ENCODE measurements around the gene GRM8.
"Not testable (repeated sequence)": the region's sequence is repeated elsewhere in the genome, so short reads cannot be mapped to it uniquely, and the experiment has no call there.

Gene GRM8

DNA sequence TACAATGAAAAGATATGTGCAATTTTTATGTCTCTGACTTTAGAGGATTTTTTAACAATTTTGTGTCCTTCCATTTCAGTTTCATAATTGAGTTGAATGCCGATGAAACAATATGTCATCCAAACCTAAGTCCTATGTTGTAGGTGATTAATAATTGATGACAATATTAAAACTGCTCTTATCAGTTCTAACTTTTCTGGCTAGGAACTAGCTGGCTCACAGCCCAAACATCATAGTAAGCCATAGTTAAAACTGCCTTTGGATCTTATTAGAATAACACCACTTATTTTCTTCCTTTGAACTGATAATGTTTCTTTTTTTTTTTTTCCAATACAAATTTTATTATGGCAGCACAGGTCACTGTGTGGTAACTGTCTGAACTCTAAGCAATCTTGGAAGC lies 230.9 kb downstream of the GRM8 start:
- DNase-seq, result no peak

DNA sequence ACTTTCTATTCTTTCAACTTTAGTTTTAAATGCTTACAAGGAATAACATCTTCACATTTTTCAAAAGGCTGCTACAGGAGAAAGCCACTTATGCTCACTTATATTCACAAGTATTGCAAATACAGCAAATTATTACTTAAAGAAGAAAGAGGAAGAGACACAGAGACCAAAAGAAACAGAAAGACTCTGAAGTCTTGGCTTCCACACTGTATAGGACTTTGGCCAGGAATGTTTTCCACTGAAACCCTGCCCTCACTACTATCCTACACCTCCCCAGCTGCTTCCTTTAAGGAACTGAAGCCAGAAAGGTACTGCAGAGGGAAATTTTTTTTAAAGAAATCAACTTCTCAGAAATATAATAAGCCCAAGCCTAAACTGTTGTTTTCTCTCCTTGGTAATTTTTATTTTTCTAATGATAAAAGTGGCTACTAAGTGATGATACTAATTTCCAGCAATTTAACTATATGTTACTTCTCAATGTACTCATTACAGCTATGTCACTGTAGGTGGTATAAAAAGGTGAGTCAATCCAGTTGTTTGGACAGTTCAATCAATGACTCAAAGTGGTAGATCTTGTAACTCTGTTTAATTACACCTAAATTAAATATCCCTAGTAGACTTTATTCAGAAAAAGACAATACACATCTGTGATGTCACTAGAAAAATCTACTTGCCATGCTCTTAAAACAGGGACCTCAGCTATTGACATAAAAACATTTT lies 231.6 kb downstream of the GRM8 start:
- no peak for DNase-seq

DNA sequence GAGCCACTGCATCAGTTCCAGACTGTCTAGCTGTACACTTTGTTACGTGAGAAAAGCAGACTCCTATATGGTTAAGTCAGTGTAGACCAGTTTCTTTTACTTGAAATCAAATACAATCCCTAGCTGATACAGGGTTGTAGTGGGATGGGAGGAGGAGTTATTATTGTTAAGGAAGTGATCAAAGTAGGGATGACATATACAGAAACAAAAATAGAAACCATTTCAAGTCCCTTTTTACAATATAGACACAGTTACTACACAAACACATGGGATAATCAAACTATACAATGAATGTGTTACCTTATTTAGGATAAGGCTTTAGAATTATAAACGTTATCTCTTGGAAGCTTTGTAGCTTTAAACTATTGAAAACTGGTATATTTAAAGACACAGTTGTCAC lies 233.9 kb downstream of the GRM8 start:
- DNase-seq, result no peak

DNA sequence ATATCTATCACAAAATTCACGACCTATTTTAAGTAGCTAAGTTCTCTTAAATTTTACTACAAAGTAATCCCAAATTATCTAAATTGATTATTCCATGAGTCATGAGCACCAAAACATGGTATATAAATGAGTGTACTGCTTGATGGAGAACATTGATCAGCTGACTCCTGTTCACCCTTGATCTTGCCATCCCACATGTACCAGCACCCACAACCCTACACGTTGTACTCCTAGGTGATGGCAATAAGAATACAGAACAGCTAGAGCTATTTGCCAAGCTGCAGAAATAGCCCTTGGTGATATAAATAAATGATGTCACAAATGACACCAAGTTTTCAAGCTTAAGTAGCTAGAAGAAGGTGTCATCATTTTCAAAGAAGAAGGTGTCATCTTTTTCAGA lies 235.5 kb downstream of the GRM8 start:
- DNase-seq, result no peak

DNA sequence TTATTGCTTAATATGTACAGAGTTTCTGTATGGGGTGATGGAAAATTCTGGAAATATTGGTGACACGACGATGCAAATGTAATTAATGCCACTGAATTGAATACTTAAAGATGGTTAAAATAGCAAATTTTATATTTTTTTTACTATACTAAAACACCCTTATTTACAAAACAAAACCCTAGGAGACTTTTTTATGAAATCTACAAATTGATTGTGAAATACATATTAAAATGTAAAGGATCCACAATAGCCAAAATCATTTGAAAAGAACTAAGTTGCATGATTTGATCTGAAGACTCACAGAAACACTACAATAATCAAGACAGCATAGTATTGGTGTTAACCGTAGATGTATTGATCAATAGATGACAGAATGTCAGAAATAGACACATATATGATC lies 252.0 kb downstream of the GRM8 start:
- no peak for DNase-seq

DNA sequence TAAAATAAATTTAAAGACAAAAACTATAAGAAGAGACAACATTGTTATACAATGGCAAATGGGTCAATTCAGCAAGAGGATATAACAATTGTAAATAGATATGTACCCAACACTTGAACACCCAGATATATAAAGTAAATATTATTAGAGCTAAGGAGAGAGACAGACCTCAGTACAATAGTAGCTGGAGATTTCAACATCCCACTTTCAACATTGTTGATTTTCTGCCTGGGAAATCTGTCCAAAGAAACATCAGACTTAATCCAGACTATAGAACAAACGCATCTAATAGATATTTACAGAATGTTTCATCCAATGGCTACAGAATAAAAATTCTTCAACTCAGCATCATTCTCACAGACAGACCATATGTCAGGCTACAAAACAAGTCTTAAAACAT lies 256.1 kb downstream of the GRM8 start:
- DNase-seq, result no peak

DNA sequence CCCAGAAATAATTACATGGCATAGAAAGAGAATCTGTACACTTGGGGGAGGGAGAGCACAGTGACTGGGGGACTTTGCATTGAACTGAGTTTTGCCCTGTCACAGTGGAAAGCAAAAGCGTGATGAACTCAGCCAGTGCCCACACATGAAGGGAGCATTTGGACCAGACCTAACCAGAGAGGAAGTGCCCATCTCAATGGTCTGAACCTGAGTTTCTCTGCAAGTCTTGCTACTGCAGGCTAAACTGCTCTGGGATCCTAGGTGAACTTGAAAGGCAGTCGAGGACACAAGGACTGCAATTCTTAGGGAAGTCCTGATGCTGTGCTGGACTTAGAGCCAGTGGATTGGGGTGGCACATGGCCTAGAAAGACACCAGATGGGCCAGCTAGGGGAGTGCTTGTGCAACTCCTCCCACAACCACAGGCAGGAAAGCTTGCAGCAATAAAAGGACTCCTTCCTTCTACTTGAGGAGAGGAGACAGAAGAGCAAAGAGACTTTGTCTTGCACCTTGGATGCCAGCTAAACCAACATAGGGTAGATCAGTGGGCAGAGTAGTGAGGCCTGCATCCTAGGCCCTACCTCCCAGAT lies 259.0 kb downstream of the GRM8 start:
- DNase-seq, result no peak

DNA sequence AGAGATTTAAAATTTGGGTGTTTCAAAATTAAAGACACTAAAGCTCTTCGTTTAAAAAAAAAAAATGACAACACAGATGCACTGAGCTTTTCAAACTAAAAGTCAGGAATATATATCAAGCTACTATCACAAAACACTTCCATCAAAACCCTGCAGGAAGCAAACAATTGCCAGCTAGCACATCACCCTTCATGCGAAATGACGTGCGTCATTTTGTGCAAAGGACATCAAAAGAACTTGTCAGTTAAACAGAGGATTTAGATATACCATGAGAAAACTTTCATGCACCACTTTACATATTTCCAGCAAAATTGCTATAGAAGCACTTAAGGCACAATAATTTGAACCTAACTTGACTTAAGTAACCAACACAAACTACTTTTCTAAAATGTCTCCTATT lies 264.7 kb downstream of the GRM8 start:
- no peak for DNase-seq

DNA sequence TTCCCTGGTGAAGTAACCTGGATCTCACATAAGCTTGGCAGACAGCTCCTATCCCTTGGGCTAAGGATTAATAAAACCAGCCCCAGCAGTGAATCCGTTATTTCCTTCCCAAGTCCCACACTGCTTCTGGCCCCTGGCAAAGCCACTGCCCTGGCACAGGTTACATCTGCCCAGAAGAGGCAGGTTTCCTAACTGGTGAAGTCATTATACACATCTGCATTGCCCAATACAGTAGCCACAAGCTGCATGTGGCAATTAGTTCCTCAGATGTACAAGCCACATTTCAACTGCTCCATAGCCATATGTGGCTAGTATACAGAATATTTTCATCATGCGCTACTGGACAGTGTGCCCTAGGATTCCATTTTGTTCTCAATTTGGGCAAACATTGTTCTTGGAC lies 273.0 kb downstream of the GRM8 start:
- no peak for DNase-seq

DNA sequence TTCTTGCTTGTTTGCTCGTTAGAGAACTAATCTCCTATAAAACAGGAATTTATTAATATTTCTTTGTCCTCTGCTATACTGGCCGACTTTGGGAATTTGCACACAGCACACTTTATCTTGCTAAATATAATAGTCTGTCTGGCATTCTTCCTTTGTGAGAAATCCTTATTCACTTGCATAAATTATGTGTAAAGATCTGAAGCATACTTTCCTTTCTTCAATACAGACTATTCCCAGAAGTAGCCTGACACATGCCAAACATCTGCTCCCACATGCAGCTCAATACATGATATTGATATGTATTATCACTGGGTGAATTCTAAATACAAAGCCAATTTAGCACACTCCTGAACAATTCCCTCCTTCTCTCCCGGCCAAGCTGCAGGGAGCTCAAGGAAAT lies 273.9 kb downstream of the GRM8 start:
- no peak for DNase-seq

DNA sequence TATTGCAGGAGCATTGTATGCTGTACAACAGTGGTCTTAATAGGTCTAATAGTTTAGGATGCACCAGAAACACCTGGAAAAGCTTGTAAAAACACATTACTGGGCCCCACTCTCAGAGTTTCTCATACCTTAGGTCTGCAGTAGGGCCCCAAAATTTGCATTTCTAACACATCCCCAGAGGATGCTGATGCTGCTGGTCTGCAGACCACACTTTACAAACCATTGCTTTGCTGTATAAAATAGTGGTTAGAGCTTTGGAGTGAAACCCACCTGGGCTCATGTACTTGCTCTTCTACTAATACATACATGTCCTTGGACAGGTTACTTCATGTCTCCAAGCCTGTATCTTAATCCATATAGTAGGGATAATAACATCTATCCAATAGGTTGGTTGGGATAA lies 279.7 kb downstream of the GRM8 start:
- DNase-seq, result no peak

DNA sequence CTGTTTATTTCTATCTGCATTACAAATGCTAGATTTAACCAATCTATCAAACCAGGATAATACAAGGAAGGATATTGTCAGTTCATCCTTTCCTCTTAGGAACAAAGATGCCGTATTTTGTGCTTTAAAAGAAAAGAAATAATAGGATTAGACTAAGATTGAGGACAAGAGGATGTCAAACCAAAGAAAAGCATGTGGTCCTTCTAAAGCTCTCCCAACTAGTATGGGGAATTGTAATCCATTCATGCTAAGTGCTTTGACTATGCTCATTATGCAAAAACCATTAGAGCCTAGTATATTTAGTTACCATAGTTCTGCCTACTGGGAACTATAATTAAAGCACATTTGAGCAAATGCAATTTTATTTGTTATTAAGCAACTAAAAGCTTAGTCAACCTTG lies 280.2 kb downstream of the GRM8 start:
- no peak for DNase-seq

DNA sequence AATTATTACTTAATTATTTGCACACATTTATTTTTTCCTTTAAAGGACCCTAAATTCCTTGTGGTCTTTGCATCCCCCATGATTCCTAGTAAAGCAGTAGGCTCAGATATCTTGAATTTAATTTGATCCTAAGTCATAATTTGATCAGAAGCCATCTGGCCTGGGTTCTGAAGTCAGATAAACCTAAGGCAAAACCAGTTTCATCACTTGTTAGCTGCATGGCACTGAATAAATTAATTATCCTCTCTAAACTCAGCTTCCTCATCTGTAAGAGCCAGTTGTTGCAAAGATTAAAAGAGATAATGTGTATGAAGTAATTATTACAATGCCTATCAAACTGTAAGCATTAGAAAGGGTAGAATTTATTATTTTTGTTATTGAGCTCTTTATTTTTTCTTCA lies 293.1 kb downstream of the GRM8 start:
- DNase-seq, result no peak

DNA sequence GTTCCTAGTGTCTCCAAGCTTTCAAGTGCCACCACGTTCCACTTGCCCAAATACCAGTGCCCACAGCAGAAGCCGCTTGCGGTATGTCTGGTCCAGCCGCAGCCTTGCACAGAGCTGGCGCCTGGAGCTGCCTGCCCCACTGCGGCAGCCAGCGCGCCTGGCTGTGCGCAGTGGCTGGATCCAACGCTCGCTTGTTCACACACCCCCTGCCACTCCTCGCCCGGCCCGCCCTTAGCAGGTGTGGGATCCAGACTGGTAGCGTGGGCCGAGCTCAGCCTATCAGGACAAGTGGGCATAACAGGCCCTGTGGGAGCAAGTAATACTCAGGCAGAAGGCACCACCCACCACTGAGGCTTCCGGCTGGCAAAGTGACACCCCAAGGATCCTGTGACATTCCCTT lies 294.4 kb downstream of the GRM8 start:
- DNase-seq, result no peak

DNA sequence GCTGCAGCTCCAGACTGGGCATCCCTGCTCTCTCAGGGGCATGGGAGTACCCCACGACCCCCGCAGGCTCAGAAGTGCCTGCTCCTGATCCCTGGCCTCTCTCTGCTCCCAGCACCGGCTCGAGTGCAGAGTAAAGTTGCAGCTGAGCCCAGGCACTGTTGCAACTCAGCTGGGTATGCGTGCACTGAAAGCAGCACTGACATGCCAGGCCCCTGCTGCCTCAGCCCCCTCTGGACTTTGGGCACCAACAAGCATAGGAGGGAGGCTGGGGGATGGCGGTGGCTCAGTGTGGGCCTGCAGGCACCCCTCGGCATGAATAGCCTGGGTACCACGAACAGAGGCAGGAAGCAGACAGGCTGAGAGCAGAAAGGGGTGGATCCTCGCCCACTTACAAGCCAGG lies 295.3 kb downstream of the GRM8 start:
- no peak for DNase-seq

DNA sequence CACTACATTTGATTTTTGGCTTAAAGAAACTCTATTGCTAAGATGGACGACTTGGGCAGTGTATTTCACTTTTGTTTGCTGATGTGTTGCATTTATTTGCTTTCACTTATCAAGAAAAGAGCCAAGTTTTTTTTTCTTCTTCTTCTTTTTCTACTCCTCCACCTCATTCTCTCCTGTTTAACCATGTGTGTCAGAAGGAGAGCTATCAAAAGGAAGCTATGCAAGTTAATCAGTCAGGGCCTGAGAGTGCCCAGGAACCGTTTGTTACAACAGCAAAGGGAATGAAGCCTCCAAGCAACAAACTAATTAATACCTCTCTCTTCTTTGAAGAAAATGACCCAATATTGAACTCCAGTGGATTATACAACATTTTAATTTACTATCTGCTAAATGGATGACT lies 299.3 kb downstream of the GRM8 start:
- no peak for DNase-seq

DNA sequence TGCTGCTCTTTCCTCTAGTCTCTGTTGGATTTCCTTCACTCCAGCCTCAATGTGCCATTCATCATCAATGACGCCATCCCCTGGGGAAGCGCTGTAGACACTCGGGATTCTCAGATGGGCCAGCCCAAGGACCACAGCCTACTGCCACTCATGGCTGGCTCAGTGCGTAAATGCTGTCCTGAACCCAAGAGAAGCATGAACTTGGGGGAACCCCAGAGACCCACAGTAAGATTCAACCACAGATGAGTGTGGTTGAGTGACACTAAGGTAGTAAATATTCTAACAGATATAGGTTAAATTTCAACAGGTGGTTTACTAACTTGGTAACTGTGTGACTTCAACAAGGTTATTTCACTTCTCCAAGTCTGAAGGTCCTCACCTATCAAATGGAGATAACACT lies 304.1 kb downstream of the GRM8 start:
- DNase-seq, result no peak

DNA sequence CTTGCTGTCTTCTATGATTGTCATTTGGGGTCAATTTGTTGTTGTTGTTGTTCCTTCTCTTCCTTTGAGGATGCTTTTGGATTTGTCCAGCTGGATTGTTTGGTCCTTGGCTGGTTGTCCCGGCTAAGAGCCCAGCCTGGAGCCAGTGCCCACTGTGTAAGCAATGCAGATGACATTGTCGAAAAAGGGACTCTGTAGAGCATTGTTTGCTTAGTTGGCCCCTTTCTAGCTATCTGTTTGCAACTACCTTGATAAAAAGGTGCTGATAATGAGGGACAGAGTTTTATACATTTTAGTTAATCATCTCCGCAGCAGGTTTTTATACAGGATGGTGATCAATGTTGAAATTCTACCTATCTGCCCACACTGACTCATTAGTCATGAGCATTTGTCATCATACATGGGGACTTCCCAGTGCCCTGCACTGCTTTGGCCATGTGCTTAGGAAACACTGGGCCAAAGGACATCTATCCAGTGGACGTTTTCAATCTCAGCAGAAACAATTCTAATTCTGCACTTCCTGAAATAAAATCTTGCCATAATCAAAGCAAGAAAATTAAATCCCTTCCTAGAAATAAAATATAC lies 311.9 kb downstream of the GRM8 start:
- DNase-seq, result no peak

DNA sequence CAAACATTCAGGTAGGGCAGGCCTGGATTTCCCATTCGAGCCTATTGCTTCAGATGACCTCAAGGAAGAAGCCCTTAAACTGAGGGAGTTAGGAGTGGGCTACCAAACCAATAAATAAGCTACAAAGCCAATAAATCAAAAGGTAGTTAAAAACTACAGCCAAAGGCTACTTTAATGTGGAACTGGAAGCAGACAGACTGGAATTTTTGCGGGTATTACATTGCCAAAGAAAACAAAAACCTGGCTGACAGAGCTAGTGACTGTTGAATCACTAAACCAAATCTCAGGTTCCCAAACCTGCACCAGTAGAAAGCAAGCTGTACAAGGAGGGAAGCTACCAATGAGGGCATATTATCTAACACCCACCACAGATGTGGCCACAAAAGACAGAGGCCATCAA lies 315.6 kb downstream of the GRM8 start:
- DNase-seq, result no peak

DNA sequence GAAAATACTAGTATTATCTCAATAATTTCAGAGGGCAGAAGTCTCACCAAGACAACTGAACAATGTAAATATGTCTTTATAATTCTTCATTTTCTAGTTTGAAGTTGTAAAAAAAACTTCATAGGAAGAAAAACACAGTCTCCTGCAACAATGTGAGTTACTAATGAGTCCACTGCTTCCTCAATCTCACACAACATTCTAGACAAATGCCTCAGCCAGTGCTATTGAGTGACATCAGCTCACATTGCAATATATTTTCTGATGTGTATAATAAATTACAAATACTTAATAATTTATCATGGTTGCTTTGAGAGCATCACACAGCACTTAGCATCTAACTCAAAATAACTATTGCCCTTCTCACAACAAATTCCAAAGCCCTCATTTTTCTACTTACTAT lies 321.2 kb downstream of the GRM8 start:
- no peak for DNase-seq

DNA sequence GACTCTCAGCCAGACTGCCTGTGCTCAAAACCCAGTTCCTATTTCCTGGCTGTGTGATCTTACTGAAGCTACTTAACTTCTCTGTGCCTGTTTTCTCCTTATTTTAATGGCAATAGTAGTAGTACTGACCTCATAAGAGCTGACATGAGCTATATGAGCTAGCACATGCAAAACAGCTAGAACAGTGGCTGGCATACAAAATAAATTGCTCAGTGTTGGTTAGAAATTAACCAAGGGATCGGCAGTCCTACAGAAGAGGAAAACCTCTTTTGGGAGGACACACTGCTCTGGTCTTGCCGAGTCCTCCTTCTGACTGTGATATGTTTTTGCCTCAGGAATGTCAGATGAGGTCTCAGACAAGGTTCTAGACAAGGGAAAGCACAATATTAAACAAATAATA lies 322.6 kb downstream of the GRM8 start:
- DNase-seq, result no peak

DNA sequence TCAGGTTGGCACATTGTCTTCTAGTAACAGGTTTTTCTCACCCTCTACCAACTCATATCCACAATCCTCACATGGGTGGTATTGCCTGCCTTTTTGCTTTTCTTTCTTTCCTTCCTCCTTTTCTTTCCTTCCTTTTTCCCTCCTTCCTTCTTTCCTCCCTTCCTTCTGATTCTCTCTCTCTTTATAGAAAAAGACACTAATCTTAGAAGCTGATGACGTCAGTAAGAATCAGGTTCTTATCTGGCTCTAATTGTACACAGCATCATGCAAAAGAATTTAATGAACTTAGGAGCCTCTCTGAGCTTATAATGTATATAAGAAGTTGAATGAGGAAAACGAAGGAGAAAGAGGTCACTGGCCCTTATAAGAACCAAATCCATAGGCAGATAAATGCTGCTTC lies 328.3 kb downstream of the GRM8 start:
- no peak for DNase-seq

DNA sequence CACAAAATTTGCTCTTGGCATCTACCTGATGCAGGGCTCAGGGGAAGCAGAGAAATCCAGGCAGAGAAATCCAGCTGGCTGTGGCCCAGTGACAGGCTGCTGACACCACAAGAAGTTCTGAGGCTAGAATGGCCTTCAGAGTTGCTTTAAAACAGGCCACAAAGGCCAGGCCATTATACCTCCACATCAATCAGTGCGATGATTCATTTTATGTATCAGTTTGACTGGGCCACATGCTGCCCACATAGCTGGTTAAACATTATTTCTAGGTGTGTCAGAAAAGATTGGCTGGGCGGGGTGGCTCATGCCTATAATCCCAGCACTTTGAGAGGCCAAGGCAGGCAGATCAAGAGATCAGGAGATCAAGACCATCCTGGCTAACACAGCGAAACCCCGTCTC lies 341.1 kb downstream of the GRM8 start:
- DNase-seq, result not testable (repeated sequence)

DNA sequence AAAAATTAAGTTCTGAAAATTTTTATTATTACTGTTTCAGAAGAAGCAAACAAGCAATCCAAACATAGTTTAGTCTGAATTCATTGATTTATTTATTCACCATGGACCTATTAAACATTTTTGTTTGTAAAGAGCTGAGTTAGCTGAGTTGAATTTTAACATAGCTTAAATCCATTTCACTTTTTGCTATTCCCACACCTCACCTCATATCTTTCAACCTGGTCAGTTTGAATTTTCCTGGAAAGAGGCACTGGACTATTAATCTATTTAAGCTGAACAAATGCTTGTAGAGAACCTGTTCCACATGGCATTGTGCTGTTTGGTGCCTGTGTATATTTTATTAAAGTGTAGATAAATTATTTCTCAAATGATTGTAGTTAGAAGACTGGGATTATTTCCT lies 344.2 kb downstream of the GRM8 start:
- DNase-seq, result not testable (repeated sequence)

DNA sequence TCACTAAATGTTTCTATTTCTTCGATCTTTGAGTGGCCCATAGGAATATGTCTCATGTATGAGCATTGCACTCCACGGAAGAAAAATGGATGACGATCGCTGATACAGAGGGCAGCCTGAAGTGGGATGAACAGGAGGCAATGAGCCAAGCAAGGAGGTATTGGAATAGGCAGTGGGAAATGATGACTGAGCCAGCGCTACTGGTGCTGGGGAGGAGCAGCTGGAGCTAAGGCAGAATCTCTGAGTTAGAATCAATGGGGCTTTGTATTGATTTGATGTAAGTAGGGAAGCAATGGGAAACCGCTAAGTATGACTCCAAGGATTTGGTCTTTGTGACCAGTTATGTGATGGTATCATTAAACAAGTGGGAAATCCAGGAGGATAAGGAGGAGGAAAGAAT lies 345.1 kb downstream of the GRM8 start:
- not testable (repeated sequence) for DNase-seq

Data from NCI-H2029 (cell line).